ENCODE results near the gene TRAFD1.

Gene TRAFD1

DNA sequence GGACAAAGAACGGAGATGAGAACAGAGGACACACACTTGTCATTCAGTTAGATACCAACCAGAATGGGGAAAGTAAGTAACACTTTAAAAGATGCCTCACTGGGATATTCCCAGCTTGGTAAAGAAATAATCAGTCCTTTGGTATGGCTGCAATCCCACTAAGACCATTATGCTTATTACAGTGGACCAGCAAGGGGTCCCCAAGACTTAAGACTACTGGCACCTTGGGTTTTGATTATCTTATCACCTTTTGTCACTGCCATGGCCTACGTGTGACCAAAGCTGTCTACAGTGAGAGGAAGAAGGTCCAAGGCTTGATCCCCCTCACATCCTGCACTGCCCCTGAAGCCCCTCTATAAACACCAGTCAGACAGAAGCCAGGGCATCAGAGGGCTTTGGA, 65.8 kb downstream of the TRAFD1 start:
- H3K4me3 ChIP-seq (ENCODE audit: low read length) = no peak overlapping the region
- H3K27ac ChIP-seq (ENCODE audit: low read length) = no peak overlapping the region
- no peaks in the 10 kb centered on the region for H3K9me3 ChIP-seq (ENCODE audit: control insufficient read depth, insufficient read depth, low read length)
- no CpG with 5 or more reads among the region's 2 CpGs for WGBS (ENCODE audit: insufficient coverage, insufficient read length)
- no peaks in the 10 kb centered on the region for H3K4me1 ChIP-seq (ENCODE audit: control insufficient read depth, insufficient read depth, low read length)
- DNase-seq (ENCODE audit: low read depth, low spot score) = no peak
- 0 out of 2 replicates have a peak, but pooled peaks cover 8% of the 10 kb centered on the region for H3K36me3 ChIP-seq (ENCODE audit: control insufficient read depth, insufficient read depth, low read length)
- no peaks in the 10 kb centered on the region for H3K27me3 ChIP-seq (ENCODE audit: control insufficient read depth, insufficient read depth, low read length)

DNA sequence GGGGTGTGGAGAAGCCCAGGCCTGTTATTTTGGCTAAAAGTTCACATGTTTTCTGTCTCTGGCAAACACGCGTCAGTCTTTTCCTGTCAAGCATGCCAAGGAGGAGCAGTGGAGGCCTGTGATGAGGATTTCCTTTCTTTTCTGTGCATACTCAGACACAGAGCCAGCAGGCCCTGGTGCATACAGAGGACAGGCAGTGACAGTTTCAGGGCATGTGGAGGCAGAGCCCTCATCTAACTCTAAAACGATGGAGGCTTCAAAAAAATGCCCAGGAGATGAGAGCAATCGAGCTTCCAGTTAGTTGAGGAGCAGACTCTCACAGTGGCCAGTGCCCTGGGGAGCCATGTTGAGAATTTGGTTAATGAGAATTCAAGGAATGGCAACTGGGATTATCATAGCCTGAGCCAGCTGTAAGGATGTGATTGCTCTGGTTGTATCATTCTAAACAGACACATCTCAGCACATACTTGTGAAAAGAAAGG, 66.5 kb downstream of the TRAFD1 start:
- no peak for DNase-seq (ENCODE audit: low read depth, low spot score)
- Histone ChIP-seq H3K4me1 (ENCODE audit: control insufficient read depth, insufficient read depth, low read length) (no peaks in the 10 kb centered on the region), H3K4me3 (ENCODE audit: low read length) (no peak overlapping the region), H3K27me3 (ENCODE audit: control insufficient read depth, insufficient read depth, low read length) (no peaks in the 10 kb centered on the region), H3K9me3 (ENCODE audit: control insufficient read depth, insufficient read depth, low read length) (no peaks in the 10 kb centered on the region), H3K27ac (ENCODE audit: low read length) (no peak overlapping the region), H3K36me3 (ENCODE audit: control insufficient read depth, insufficient read depth, low read length) (0 out of 2 replicates have a peak, but pooled peaks cover 8% of the 10 kb centered on the region)
- WGBS (ENCODE audit: insufficient coverage, insufficient read length) = no CpG with 5 or more reads among the region's 4 CpGs

DNA sequence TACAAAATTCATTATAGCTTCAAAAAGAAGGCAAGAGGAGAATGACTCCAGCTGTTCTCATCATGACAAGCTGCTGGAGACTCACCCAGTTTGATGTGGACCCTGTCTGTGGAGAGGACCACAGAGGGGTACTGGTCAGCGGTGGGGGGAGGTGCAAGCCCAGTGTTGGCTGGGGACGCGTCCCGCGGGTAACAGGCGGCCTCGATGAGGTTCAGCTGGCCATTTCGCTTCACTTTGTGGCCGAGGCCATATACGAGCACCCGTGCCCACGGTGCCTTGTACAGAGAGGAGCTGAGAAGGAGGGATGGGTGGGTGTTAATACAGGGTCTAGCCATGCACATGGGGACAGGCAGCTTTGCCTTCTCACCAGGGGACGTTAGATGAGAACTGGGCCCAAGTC, 67.1 kb downstream of the TRAFD1 start:
- Histone ChIP-seq H3K27ac (ENCODE audit: low read length) (no peak overlapping the region), H3K9me3 (ENCODE audit: control insufficient read depth, insufficient read depth, low read length) (no peaks in the 10 kb centered on the region), H3K4me3 (ENCODE audit: low read length) (no peak overlapping the region), H3K27me3 (ENCODE audit: control insufficient read depth, insufficient read depth, low read length) (no peaks in the 10 kb centered on the region), H3K36me3 (ENCODE audit: control insufficient read depth, insufficient read depth, low read length) (0 out of 2 replicates have a peak, but pooled peaks cover 8% of the 10 kb centered on the region), H3K4me1 (ENCODE audit: control insufficient read depth, insufficient read depth, low read length) (no peaks in the 10 kb centered on the region)
- WGBS (ENCODE audit: insufficient coverage, insufficient read length) = no CpG with 5 or more reads among the region's 13 CpGs
- no peak for DNase-seq (ENCODE audit: low read depth, low spot score)

DNA sequence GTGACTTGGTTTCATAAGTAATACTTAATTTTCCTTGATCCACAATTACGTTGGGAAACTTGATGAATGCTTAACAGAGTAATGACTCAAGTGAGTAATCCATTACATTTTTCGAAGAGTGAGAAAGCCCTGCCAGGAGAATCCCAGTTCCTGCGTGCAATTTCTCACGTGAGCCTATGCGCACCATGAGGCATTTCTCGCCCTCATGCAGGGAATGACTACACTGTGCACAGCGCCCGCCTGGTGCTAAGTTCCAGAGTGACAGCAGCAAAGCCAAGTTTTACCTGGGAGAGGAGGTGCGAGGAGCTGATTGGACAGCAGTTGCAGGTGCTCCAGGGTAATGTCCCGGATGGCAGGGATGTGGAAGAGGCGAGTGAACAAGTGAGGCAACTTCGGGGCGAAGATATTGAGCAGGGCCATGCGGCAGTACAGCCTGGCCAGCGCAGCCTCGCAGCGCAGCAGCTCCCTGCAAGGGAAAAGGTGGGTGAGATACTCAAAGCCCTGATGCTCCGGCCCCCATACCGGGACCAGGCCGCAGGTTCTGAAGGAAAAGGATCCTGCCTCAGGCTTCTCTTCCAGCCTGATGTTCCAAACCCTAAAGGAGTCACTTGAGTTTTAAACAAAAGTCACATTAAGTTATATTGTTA, 69.4 kb downstream of the TRAFD1 start:
- Histone ChIP-seq H3K4me3 (ENCODE audit: low read length) (no peak overlapping the region), H3K27ac (ENCODE audit: low read length) (no peak overlapping the region), H3K4me1 (ENCODE audit: control insufficient read depth, insufficient read depth, low read length) (no peaks in the 10 kb centered on the region), H3K27me3 (ENCODE audit: control insufficient read depth, insufficient read depth, low read length) (no peaks in the 10 kb centered on the region), H3K9me3 (ENCODE audit: control insufficient read depth, insufficient read depth, low read length) (no peaks in the 10 kb centered on the region), H3K36me3 (ENCODE audit: control insufficient read depth, insufficient read depth, low read length) (peaks cover 11% of the 10 kb centered on the region; the same call in 1 of the 2 replicates)
- no peak for DNase-seq (ENCODE audit: low read depth, low spot score)
- no CpG with 5 or more reads among the region's 20 CpGs for WGBS (ENCODE audit: insufficient coverage, insufficient read length)

DNA sequence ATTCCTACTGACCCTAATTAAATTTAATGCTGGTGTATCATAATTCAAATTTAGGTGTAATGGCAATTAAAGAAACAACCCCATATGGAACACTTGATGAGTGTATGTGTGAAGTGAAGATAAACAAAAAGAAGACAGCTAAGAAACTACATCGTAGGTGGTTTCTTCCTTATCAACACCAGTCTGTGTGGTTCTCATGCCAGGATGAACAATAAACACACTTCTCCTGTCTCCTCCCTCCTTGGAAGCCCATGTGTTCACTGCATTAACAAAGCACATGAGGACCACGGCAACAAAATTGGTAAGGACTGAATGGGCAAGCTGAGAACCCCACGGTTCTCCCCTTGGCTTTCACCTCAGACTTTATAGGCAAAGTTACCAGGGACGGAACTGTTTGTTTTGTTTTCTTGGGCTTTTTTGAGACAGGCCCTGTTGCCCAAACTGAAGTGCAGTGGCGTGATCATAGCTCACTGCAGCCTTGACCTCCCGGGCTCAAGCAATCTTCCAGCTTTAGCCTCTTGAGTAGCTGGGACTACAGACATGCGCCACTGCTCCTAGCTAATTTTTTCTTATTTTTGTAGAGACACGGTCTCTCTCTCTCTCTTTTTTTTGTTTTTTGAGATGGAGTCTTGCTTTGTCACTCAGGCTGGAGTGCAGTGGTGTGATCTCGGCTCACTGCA, 71.0 kb downstream of the TRAFD1 start:
- WGBS (ENCODE audit: insufficient coverage, insufficient read length) = no CpG with 5 or more reads among the region's 9 CpGs
- no peaks in the 10 kb centered on the region for H3K9me3 ChIP-seq (ENCODE audit: control insufficient read depth, insufficient read depth, low read length)
- H3K36me3 ChIP-seq (ENCODE audit: control insufficient read depth, insufficient read depth, low read length) = peaks cover 11% of the 10 kb centered on the region; the same call in 1 of the 2 replicates
- no peaks in the 10 kb centered on the region for H3K4me1 ChIP-seq (ENCODE audit: control insufficient read depth, insufficient read depth, low read length)
- DNase-seq (ENCODE audit: low read depth, low spot score) = no peak
- no peak overlapping the region for H3K27ac ChIP-seq (ENCODE audit: low read length)
- H3K4me3 ChIP-seq (ENCODE audit: low read length) = no peak overlapping the region
- no peaks in the 10 kb centered on the region for H3K27me3 ChIP-seq (ENCODE audit: control insufficient read depth, insufficient read depth, low read length)

DNA sequence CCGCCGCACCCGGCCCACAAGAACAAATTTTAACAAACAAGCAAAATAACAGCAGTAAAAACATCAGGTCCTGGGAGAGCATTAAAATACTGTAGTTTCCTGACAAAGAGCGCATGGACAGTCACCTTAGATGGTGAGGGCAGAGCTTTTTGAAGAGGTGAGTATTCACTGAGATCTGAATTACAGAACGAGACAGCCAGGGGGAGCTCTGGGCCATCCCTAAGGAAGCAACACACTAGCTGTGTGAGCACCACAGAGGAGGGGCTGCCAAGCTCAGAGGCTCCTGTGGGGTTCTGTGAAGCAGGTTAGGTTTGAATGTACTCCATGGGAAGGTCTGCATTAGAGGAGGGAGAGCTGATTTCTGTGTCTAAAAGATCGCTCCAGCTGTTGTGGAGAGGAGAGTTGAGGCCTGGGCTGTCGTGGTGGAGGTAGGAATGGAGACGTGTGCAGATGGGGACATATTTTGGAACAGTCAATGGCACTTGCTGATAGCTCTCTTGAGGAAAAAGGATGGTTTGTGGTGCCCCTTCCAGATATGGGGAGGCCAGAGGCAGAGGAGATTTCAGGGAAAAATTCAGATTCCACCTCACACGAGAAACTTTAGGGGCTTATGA, 72.9 kb downstream of the TRAFD1 start:
- no CpG with 5 or more reads among the region's 9 CpGs for WGBS (ENCODE audit: insufficient coverage, insufficient read length)
- no peak overlapping the region for H3K4me3 ChIP-seq (ENCODE audit: low read length)
- DNase-seq (ENCODE audit: low read depth, low spot score) = peak; percentile 60
- H3K27me3 ChIP-seq (ENCODE audit: control insufficient read depth, insufficient read depth, low read length) = no peaks in the 10 kb centered on the region
- no peaks in the 10 kb centered on the region for H3K9me3 ChIP-seq (ENCODE audit: control insufficient read depth, insufficient read depth, low read length)
- H3K27ac ChIP-seq (ENCODE audit: low read length) = no peak overlapping the region
- no peaks in the 10 kb centered on the region for H3K4me1 ChIP-seq (ENCODE audit: control insufficient read depth, insufficient read depth, low read length)
- peaks cover 13% of the 10 kb centered on the region; the same call in 1 of the 2 replicates for H3K36me3 ChIP-seq (ENCODE audit: control insufficient read depth, insufficient read depth, low read length)

DNA sequence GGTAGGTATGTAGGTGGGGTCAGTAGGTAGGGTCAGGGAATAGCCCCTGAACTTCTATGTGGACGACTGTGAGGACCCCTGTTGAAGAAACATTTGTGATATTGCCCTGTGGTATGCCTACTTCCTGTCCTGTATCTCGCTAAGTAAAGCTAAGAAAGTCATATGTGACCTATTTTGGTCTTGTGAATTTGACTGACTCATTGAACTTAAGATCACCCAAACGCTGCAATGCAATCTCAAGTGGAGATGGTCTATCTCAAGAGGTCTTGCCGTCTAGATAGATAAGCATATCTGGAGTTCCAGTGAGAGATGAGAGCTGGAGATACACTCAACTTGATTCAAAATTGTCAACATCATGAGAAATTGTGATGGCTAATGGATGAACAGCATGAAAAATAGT, 73.8 kb downstream of the TRAFD1 start:
- no peak overlapping the region for H3K4me3 ChIP-seq (ENCODE audit: low read length)
- H3K27me3 ChIP-seq (ENCODE audit: control insufficient read depth, insufficient read depth, low read length) = no peaks in the 10 kb centered on the region
- H3K4me1 ChIP-seq (ENCODE audit: control insufficient read depth, insufficient read depth, low read length) = no peaks in the 10 kb centered on the region
- no peak for DNase-seq (ENCODE audit: low read depth, low spot score)
- no peaks in the 10 kb centered on the region for H3K9me3 ChIP-seq (ENCODE audit: control insufficient read depth, insufficient read depth, low read length)
- peaks cover 14% of the 10 kb centered on the region; the same call in 1 of the 2 replicates for H3K36me3 ChIP-seq (ENCODE audit: control insufficient read depth, insufficient read depth, low read length)
- no peak overlapping the region for H3K27ac ChIP-seq (ENCODE audit: low read length)
- WGBS (ENCODE audit: insufficient coverage, insufficient read length) = no CpG with 5 or more reads among the region's 4 CpGs
